Posterior vena cava (tissue), 2 donors: ENCODE measurements around the gene CATSPERB. TPM values are rescaled to one million over a fixed set of nuclear protein-coding genes. Genes with fewer than 3 reads are reported as not detected.
"Not testable (repeated sequence)": the region's sequence is repeated elsewhere in the genome, so short reads cannot be mapped to it uniquely, and the experiment has no call there.

Experiments
- DNase-seq: peaks from one replicate; pipeline ENCODE4 v3.0.0-alpha.2; 2020; ENCODE audit warnings: low spot score
- intact Hi-C, 2 donors: fragments of 100-400 bp; cut with DNase I; formaldehyde crosslinking; loops; one replicate each; pipeline versions ENCODE4 v1.14.1 to v1.14.2; 2022 to 2023
- total RNA-seq, 2 donors: library from RNA; stranded (reverse); fragmentation: NEBNext Ultra II Directional; extraction: Animal tissue kit (Norgen Biotek cat#: 25700); gene quantifications; one replicate each; pipeline ENCODE4 v1.2.1, GENCODE V29; 2021
- donor health status: DM: yes; HTN: yes; CAD: no.
- donor health status: DM: yes; HTN: yes; CAD: no.

The CATSPERB gene
- total RNA-seq, 2 donors from 2014 or later = 1.2 to 2.4 TPM

DNA sequence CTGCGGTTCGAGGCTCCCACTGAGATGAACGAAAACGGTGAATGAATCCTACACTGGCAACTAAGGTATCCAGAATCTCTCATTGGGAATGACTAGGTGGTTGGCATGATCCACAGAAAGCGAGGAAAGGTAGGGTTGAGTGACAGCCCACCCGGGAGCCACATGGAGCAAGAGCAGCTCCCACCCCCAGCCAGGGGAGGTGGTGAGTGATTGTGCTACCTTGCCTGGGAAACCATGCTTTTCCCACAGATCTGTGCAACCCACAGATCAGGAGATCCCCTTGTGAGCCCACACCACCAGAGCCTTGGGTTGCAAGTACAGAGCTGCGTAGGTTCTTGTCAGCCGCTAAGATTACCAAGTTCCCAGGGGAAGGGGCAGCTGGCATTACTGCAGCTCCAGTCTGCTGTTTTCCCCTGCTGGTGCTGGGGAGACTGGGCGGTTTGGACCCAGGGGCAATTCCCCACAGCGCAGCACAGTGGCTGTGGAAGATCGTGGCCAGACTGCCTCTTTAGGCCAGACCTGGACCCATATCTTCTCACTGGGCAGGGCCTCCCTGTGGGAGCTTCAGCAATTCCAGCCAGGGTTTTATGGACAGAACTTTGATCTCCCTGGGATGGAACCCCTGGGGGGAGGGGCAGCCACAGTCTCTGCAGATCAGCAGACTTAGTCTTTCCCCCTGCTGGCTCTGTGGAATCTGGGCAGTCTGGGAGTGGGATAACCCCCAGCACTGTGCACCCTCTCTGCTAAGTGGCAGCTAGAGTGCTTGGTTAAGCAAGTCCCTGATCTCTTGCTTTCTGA lies 177.2 kb downstream of the CATSPERB start:
- intact Hi-C loops = no loop called here
- DNase-seq = no peak

DNA sequence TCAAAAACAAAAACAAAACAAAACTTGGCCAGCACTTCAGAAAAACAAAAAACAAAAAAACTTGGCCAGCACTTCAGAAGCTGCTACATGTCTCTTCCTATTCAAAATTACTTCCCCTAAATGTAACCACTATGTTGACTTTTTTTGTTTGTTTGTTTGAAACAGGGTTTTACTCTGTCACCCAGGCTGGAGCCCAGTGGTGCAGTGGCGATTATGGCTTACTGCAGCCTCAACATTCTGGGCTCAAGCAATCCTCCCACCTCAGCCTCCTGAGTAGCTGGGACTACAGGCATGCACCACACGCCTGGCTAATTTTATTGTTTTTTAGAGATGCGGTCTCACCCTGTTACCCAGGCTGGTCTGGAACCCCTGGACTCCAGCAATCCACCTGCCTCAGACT lies 183.8 kb downstream of the CATSPERB start:
- no peak for DNase-seq
- intact Hi-C loops = no loop called here

DNA sequence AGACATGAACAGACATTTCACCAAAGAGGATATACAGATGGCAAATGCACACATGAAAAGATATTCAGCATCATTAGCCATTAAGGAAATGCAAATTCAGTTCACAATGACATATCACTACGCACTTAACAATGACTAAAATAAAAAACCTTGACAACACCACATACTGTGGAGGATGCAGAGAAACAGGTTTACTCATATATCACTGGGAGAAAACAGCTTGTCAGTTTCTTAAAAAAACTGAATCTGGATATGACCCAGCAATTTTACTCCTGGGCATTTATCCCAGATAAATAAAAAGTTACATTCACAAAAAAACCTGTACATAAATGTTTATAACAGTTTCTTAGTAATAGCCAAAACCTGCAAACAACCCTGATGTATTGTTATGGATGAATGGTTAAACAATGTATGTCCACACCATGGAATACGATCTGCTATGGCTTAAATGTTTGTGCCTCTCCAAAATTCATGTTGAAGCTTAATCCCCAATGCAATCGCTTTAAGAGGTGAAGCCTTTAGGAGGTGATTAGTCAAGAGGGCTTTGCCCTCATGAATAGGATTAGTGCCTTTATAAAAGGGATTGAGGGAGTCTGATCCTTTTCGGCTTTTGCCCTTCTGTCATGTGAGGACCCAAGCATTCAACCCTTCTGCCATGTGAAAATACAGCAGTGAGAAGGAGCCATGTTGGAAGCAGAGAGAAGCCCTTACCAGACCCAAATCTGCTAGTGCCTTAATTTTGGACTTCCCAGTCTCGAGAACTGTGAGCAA lies 185.8 kb downstream of the CATSPERB start:
- DNase-seq = no peak
- intact Hi-C loops = no loop called here

DNA sequence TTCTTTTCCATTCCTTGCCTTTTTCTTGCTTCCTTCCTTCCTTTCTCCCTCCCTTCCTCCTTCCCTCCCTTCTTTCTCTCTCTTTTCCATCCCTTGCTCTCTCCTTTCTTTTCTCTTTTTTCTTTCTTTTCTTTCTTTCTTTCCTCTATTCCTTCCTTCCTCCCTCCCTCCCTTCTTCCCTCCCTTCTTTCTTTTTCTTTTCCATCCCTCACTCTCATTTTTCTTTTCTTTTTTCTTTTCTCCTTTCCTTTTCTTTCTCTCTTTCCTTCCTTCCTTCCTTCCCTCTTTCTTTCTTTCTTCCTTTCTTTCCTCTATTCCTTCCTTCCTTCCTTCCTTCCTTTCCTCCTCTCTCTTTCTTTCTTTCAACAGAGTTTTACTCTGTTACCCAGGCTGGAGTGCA lies 186.7 kb downstream of the CATSPERB start:
- no peak for DNase-seq
- intact Hi-C loops = no loop called here

DNA sequence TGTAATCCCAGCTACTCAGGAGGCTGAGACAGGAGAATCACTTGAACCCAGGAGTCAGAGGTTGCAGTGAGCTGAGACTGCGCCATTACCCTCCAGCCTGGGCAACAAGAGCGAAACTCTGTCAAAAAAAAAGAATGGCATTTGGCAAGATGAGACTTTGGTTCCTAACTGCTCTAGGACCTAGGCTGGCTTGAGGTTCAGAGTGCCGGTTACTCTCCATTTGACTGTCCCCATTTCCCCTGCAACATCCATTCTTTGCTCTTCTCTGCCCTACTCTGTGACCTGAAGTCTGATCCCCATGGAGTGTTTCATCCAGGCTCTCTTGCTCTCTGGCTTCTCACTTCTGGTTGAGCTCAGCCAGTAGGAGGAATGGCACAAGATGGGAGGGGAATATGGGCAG lies 195.6 kb downstream of the CATSPERB start:
- no peak for DNase-seq
- intact Hi-C loops = no loop called here

DNA sequence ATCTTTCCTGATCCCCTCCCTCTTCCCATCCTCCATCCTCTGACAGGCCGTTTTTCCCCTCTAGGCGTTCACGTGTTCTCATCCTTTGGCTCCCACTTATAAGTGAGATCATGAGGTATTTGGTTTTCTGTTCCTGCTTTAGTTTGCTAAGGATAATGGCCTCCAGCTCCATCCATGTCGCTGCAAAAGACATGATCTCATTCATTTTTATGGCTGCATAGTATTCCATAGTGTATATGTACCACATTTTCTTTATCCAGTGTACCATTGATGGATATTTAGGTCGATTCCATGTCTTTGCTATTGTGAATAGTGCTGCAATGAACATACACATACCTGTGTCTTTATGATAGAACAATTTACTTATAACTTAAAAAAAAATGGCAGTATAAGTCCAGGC lies 197.8 kb downstream of the CATSPERB start:
- intact Hi-C loops, DNase-seq: not testable (repeated sequence)

DNA sequence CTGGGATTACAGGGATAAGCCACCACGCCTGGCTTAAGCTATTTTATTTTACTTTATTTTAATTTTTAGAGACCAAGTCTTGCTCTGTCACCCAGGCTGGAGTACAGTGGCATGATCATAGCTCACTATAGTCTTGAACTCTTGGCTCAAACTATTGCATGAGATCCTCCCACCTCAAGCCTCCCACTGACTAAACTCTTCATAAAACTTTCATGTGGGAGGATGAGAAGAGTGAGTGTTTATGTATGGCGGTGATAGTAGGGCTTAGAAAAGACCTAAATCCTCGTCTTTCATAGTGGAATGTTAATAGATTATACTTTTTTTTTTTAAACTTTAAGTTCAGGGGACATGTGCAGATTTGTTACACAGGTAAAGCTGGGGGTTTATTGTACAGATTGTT lies 198.3 kb downstream of the CATSPERB start:
- no peak for DNase-seq

More for the DNA sequence above, 198.3 kb downstream of the CATSPERB start:
- intact Hi-C loops = no loop called here

Other genes starting within 250 kb of the CATSPERB start
- 10 to 100 TPM; 60.2 to 62.9 TPM for gene PPP4R3A, start 221.8 kb downstream of the CATSPERB start, total RNA-seq
- gene TC2N, start 135.4 kb upstream of the CATSPERB start, total RNA-seq = 10 to 100 TPM; 12.7 to 28.3 TPM
- gene FBLN5, start 215.6 kb upstream of the CATSPERB start, total RNA-seq = 100 to 1,000 TPM; 105 to 186 TPM